M059J (cell line): ENCODE measurements around the gene KRTAP10-8. TPM values are rescaled to one million over a fixed set of nuclear protein-coding genes. Genes with fewer than 3 reads are reported as not detected.

Experiments
- total RNA-seq: library from RNA; depleted of rRNA; stranded (reverse); fragments of >200 nt; shearing (Covaris generic); gene quantifications from 2 replicates; pipeline ENCODE4 v1.2.3, GENCODE V29; 2014; rRNA removed

KRTAP10-8 gene
- total RNA-seq, 1 experiment from 2014 or later, result not detected

Other genes starting within 250 kb of the KRTAP10-8 start
- gene LRRC3, start 156.6 kb upstream of the KRTAP10-8 start, total RNA-seq, result not detected in 2 replicates
- gene KRTAP10-1, start 71.9 kb upstream of the KRTAP10-8 start, total RNA-seq, result not detected in 2 replicates
- gene KRTAP10-2, start 60.6 kb upstream of the KRTAP10-8 start, total RNA-seq, result not detected in 2 replicates
- not detected in 2 replicates for gene KRTAP10-3, start 53.3 kb upstream of the KRTAP10-8 start, total RNA-seq
- gene KRTAP10-4, start 38.4 kb upstream of the KRTAP10-8 start, total RNA-seq, result not detected in 2 replicates
- not detected in 2 replicates for gene KRTAP10-5, start 31.5 kb upstream of the KRTAP10-8 start, total RNA-seq
- gene KRTAP10-6, start 19.6 kb upstream of the KRTAP10-8 start, total RNA-seq, result not detected in 2 replicates
- not detected in 2 replicates for gene KRTAP10-7, start 11.5 kb upstream of the KRTAP10-8 start, total RNA-seq
- not detected in 2 replicates for gene KRTAP10-9, start 15.0 kb downstream of the KRTAP10-8 start, total RNA-seq
- gene KRTAP10-10, start 25.3 kb downstream of the KRTAP10-8 start, total RNA-seq, result not detected in 2 replicates
- gene KRTAP10-11, start 34.3 kb downstream of the KRTAP10-8 start, total RNA-seq, result not detected in 2 replicates
- gene KRTAP12-4, start 42.6 kb downstream of the KRTAP10-8 start, total RNA-seq, result not detected in 2 replicates
- not detected in 2 replicates for gene KRTAP12-3, start 45.9 kb downstream of the KRTAP10-8 start, total RNA-seq
- gene KRTAP12-2, start 54.8 kb downstream of the KRTAP10-8 start, total RNA-seq, result not detected in 2 replicates
- gene KRTAP12-1, start 70.1 kb downstream of the KRTAP10-8 start, total RNA-seq, result not detected in 2 replicates
- not detected in 2 replicates for gene KRTAP10-12, start 85.1 kb downstream of the KRTAP10-8 start, total RNA-seq
- not detected in 2 replicates for gene TSPEAR, start 99.5 kb downstream of the KRTAP10-8 start, total RNA-seq
- 74.0 and 90.6 TPM in 2 replicates for gene UBE2G2, start 189.7 kb downstream of the KRTAP10-8 start, total RNA-seq
- 198 and 200 TPM in 2 replicates for gene SUMO3, start 206.0 kb downstream of the KRTAP10-8 start, total RNA-seq